ENCODE data around the gene ARHGAP26.

- TF ChIP-seq ZNF274 (IDR thresholded peaks at IDR 0.05; ENCODE audit: low read depth, low read length) (no peak), SUZ12 (IDR thresholded peaks at IDR 0.05; ENCODE audit: extremely low read depth, insufficient read depth, insufficient read length) (no peak)
Observed at GRCh38 chr5:142844866-142845265, 74.7 kb downstream of the ARHGAP26 start.

Data from NT2/D1 (cell line).